Gastroesophageal sphincter (tissue), 4 donors: Measurements from ENCODE around the gene COL5A1. TPM values are rescaled to one million over a fixed set of nuclear protein-coding genes. Genes with fewer than 3 reads are reported as not detected.
"Not testable (repeated sequence)": the region's sequence is repeated elsewhere in the genome, so short reads cannot be mapped to it uniquely, and the experiment has no call there.

Source experiments
- ATAC-seq: fragments of 150-250 bp; one replicate; pipeline ENCODE4 v1.9.1; 2016; ENCODE audit warnings: mild to moderate bottlenecking, moderate library complexity
- H3K27ac ChIP-seq, 4 donors: fragments of 200-600 bp; sonication (generic) in 3 of 4; 1 replicate in 3 of 4; 2 replicates in 1 of 4; pipeline ENCODE4 v1.5.1; 2016 to 2019
- H3K27me3 ChIP-seq: fragments of 200-600 bp; sonication (generic); one replicate; pipeline ENCODE4 v1.5.1; 2019
- H3K36me3 ChIP-seq, 2 donors: fragments of 200-600 bp; sonication (generic); one replicate each; pipeline ENCODE4 v1.5.1; 2019; ENCODE audit warnings: control low read depth in 1 of 2
- H3K4me1 ChIP-seq, 3 donors: fragments of 200-600 bp; sonication (generic); 1 replicate in 2 of 3; 2 replicates in 1 of 3; pipeline ENCODE4 v1.5.1; 2016 to 2019; ENCODE audit warnings: control low read depth in 2 of 3
- H3K4me3 ChIP-seq, 2 donors: fragments of 200-600 bp; sonication (generic); one replicate each; pipeline ENCODE4 v1.5.1; 2019; ENCODE audit warnings: mild to moderate bottlenecking in 1 of 2, moderate library complexity in 1 of 2
- H3K9me3 ChIP-seq, 3 donors: fragments of 200-600 bp; sonication (generic); one replicate each; pipeline ENCODE4 v1.5.1; 2017 to 2019; ENCODE audit warnings: control low read depth in 2 of 3
- EP300 ChIP-seq: sonication (generic); formaldehyde crosslinking; IDR thresholded peaks from one replicate; pipeline ENCODE4 v1.6.1; 2017; ENCODE audit warnings: antibody characterized with exemption, mild to moderate bottlenecking
- POLR2A ChIP-seq, 2 donors: fragments of 450-650 bp; IDR thresholded peaks; one replicate each; pipeline ENCODE4 v1.6.1; 2017; ENCODE audit warnings: antibody characterized with exemption in 2 of 2, mild to moderate bottlenecking in 2 of 2, moderate library complexity in 1 of 2
- POLR2AphosphoS5 ChIP-seq: sonication (generic); formaldehyde crosslinking; IDR thresholded peaks from one replicate; pipeline ENCODE4 v1.6.1; 2017; ENCODE audit warnings: antibody characterized with exemption
- WGBS, 2 donors: methylation state at CpG; one replicate each; pipeline ENCODE4 v1.1.5; 2018; ENCODE audit warnings: low coverage in 1 of 2; 5-methylcytosine and 5-hydroxymethylcytosine counted together
- total RNA-seq, 4 donors: library from RNA; depleted of rRNA; stranded (reverse); fragments of >200 nt; gene quantifications; one replicate each; pipeline ENCODE4 v1.1.0, GENCODE V29; 2016
- TF ChIP-seq, protein P1 (sequence below), 4 experiments: fragments of 200-600 bp in 2 of 4; fragments of 450-650 bp in 2 of 4; sonication (generic) in 1 of 4; IDR thresholded peaks; one replicate each; pipeline ENCODE4 v1.5.1; 2017 to 2019; ENCODE audit warnings: antibody characterized with exemption in 4 of 4, mild to moderate bottlenecking in 2 of 4, moderate library complexity in 2 of 4

COL5A1 gene
- total RNA-seq, 4 donors from 2014 or later: 48.5 to 86.4 (median 74.9) TPM

- peak; percentile 78 for ATAC-seq
- H3K27ac ChIP-seq: peak overlapping the region in 3 of 4 donors; percentile 85 to 93 (median 88)
- peaks cover 0 to 24% of the 10 kb centered on the region in 2 donors for H3K36me3 ChIP-seq
- no peaks in the 10 kb centered on the region for H3K27me3 ChIP-seq
- H3K4me1 ChIP-seq: peaks cover 12 to 74% (median 38%) of the 10 kb centered on the region in 3 donors
- H3K4me3 ChIP-seq: no peak overlapping the region
- TF ChIP-seq, protein P1, sequence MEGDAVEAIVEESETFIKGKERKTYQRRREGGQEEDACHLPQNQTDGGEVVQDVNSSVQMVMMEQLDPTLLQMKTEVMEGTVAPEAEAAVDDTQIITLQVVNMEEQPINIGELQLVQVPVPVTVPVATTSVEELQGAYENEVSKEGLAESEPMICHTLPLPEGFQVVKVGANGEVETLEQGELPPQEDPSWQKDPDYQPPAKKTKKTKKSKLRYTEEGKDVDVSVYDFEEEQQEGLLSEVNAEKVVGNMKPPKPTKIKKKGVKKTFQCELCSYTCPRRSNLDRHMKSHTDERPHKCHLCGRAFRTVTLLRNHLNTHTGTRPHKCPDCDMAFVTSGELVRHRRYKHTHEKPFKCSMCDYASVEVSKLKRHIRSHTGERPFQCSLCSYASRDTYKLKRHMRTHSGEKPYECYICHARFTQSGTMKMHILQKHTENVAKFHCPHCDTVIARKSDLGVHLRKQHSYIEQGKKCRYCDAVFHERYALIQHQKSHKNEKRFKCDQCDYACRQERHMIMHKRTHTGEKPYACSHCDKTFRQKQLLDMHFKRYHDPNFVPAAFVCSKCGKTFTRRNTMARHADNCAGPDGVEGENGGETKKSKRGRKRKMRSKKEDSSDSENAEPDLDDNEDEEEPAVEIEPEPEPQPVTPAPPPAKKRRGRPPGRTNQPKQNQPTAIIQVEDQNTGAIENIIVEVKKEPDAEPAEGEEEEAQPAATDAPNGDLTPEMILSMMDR (IDR thresholded peaks at IDR 0.05): no peak
- peak; percentile 7 for TF ChIP-seq POLR2AphosphoS5
- H3K9me3 ChIP-seq: no peaks in the 10 kb centered on the region
- no CpG with 5 or more reads among the region's 10 CpGs for WGBS, 2 donors
Measured at GRCh38 chr9:134712926-134713325, 71.3 kb downstream of the COL5A1 start.

DNA sequence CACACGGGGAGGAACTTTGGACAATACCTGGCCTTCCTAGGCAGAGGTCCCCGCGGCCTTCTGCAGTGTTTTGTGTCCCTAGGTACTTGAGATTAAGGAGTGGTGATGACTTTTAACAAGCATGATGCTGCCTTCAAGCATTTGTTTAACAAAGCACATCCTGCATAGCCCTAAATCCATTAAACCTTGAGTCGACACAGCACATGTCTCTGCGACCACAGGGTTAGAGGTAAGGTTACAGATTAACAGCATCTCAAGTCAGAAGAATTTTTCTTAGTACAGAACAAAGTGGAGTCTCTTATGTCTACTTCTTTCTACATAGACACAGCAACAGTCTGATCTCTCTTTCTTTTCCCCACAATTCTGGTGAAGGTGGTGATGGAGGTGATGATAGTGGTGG is 73.9 kb downstream of the COL5A1 start:
- ATAC-seq, H3K9me3 ChIP-seq, H3K27me3 ChIP-seq, H3K4me3 ChIP-seq, H3K27ac ChIP-seq: not testable (repeated sequence)
- WGBS, 2 donors: 73 to 90% methylated on average over 2 to 5 of the region's 5 CpGs
- Histone ChIP-seq H3K4me1 (peaks cover 0 to 74% (median 15%) of the 10 kb centered on the region in 3 donors), H3K36me3 (peaks cover 0 to 42% of the 10 kb centered on the region in 2 donors)

DNA sequence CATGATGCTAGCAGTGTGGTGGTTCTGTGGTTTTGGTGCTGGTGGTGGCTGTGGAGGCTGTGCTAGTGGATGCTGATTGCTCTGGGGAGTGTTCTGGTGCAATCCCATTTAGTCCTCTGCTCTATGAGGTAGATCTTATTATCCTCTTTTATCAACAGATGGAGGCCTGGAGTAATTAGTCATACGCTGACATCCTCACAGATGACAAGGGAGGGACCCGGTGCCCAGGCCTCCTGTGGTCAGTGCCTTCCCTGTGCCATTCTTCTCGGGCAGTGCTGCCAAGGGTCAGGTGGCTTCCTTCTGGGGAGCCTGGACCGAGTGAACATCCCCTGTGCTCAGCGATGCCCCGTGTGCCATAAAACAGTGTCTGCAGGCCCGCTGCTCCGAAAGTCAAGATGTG is 74.5 kb downstream of the COL5A1 start:
- Histone ChIP-seq H3K4me1 (peaks cover 0 to 72% (median 10%) of the 10 kb centered on the region in 3 donors), H3K4me3 (no peak overlapping the region), H3K27ac (no peak overlapping the region), H3K27me3 (no peaks in the 10 kb centered on the region), H3K9me3 (no peaks in the 10 kb centered on the region), H3K36me3 (peaks cover 0 to 42% of the 10 kb centered on the region in 2 donors)
- TF ChIP-seq POLR2A (IDR thresholded peaks at IDR 0.05): no peak
- TF ChIP-seq, protein P1 (IDR thresholded peaks at IDR 0.05): no peak
- TF ChIP-seq POLR2AphosphoS5: no peak
- no peak for TF ChIP-seq EP300
- 100% methylated on average over 1 of the region's 8 CpGs; no CpG with 5 or more reads in 1 of the 2 donors for WGBS, 2 donors
- no peak for ATAC-seq

GRCh38 chr9:134717056-134717455 is 75.5 kb downstream of the COL5A1 start:
- peaks cover 0 to 42% of the 10 kb centered on the region in 2 donors for H3K36me3 ChIP-seq
- no peak for TF ChIP-seq POLR2A (IDR thresholded peaks at IDR 0.05)
- TF ChIP-seq POLR2AphosphoS5: no peak
- TF ChIP-seq, protein P1 (IDR thresholded peaks at IDR 0.05): no peak
- TF ChIP-seq EP300: no peak
- H3K4me3 ChIP-seq: no peak overlapping the region
- H3K4me1 ChIP-seq: peaks cover 0 to 72% (median 5%) of the 10 kb centered on the region in 3 donors
- H3K27me3 ChIP-seq: no peaks in the 10 kb centered on the region
- no peaks in the 10 kb centered on the region for H3K9me3 ChIP-seq
- peak overlapping the region in 3 of 4 donors; percentile 42 to 54 (median 53) for H3K27ac ChIP-seq
- WGBS, 2 donors: 62% methylated on average over 16 of the region's 20 CpGs; no CpG with 5 or more reads in 1 of the 2 donors
- no peak for ATAC-seq

DNA sequence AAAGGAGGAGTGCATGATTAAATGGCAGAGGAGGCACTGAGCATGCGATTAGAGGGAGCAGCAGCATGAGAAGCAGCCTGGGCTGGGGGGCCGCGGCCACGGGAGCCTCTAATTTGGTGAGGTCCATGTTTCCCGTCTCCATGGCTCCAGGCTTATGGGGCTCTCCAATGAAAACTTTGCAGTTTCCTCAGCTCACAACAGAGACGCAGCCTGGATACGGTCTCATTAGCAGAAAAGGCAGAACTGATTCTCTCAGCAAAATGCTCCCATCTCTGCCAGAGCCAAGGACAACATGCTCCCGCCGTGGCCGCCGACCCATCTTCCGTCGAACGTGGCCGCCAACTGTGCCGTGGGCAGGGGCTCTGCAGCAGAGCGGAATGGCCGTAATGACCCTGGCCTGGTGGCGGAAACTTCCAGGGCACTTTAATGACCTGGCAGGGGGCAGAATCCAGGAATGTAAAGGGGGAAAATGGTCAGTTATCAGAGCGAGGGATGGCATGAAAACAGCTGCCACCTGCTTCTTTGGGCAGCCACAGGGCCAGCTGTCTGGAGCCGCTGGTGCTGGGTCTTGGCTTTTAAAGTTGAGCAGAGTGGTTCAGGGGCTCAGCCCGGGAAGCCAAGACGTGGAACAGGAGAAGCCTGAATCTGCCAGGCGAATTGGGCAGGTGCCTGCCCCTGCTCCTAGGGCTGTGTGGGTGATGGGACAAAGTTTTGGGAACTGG is 76.5 kb downstream of the COL5A1 start:
- WGBS, 2 donors: 67 to 75% methylated on average over 3 to 7 of the region's 24 CpGs
- peaks cover 0 to 42% of the 10 kb centered on the region in 2 donors for H3K36me3 ChIP-seq
- no peak overlapping the region for H3K4me3 ChIP-seq
- ATAC-seq: no peak
- H3K4me1 ChIP-seq: peaks cover 0 to 73% (median 0%) of the 10 kb centered on the region in 3 donors
- peak overlapping the region in 3 of 4 donors; percentile 42 to 54 (median 53) for H3K27ac ChIP-seq
- H3K27me3 ChIP-seq: no peaks in the 10 kb centered on the region
- TF ChIP-seq, protein P1 (IDR thresholded peaks at IDR 0.05): no peak
- no peak for TF ChIP-seq EP300
- no peak for TF ChIP-seq POLR2A (IDR thresholded peaks at IDR 0.05)
- no peak for TF ChIP-seq POLR2AphosphoS5
- no peaks in the 10 kb centered on the region for H3K9me3 ChIP-seq
